Umbilical cord (tissue), 2 donors: ENCODE data around the gene PANK4. TPM values are rescaled to one million over a fixed set of nuclear protein-coding genes. Genes with fewer than 3 reads are reported as not detected.
"Not testable (repeated sequence)": the region's sequence is repeated elsewhere in the genome, so short reads cannot be mapped to it uniquely, and the experiment has no call there.

ENCODE experiments used
- DNase-seq: peaks from one replicate; pipeline ENCODE4 v3.0.0-alpha.2; 2015; ENCODE audit warnings: low spot score
- total RNA-seq: library from RNA; depleted of rRNA; stranded (reverse); fragments of >200 nt; gene quantifications from one replicate; pipeline ENCODE4 v1.2.3, GENCODE V29; 2014; ENCODE audit warnings: low replicate concordance; ENCODE audit not compliant: insufficient read depth

Gene PANK4
- 14.7 TPM for total RNA-seq

DNA sequence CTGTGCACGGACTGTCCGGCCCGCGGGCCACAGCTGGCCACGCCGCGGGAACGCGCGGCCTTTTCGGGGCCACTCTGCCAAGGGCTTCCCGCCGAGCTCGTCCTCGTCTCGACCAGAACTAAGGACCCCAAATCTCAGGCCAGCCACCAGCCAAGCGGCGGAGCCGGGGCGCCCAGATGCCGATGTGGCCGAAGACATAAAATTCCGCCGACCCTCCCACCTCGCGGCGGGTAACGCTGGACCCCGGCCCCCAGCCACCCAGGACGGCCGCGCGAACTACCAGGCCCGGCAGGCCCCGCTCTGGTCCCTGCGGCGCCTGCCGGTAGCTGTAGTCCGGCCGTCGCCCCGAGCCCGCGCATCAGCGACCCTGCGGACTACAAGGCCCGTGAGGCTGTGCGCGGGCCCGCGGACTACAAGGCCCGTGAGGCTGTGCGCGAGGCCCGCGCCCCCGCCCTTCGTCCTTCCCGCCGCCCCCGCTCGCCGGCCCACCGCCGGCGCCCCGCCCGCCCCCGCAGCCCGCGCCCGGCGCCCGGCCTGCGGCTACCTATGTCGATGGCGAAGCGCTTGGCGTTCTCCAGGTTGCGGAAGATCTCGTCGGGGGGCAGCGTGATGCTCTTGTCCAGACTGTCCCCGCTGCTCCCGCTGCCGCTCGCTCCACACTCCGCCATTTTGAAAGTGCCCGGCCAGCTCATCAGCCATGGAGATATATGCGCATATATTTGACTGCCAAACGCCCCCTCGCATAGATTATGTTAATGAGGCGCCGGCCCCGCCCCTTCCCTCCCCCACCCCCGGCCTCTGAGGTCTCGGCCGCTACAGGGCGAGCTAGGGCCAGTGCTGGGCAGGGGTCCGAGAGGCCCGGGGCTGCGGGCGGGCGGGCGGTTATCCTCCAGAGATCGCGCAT is at the start of gene PANK4:
PANK4 (minus strand) TSS at position 677 of the 904 bp plus-strand sequence; CDS start at position 668, 9 bp downstream.
- DNase-seq: peak; percentile 95

DNA sequence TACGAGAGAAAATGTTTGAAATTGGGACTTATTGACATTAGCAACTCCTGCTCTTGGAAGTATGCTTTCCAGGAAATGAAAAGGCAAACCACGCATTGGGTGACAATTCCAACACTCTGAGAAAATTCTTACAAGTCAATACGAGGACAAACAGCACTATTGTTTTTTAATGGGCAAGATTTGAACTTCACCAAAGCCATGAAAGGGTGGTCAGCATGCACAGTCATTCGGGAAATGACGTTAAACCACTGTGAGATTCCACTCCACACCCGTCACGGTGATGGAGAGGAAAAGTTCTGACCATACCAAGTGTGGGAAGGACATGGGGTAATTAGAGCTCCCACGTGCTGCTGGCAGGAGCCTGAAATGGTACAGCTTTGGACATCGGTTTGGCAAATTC is 48.0 kb upstream of the PANK4 start:
- DNase-seq: no peak

DNA sequence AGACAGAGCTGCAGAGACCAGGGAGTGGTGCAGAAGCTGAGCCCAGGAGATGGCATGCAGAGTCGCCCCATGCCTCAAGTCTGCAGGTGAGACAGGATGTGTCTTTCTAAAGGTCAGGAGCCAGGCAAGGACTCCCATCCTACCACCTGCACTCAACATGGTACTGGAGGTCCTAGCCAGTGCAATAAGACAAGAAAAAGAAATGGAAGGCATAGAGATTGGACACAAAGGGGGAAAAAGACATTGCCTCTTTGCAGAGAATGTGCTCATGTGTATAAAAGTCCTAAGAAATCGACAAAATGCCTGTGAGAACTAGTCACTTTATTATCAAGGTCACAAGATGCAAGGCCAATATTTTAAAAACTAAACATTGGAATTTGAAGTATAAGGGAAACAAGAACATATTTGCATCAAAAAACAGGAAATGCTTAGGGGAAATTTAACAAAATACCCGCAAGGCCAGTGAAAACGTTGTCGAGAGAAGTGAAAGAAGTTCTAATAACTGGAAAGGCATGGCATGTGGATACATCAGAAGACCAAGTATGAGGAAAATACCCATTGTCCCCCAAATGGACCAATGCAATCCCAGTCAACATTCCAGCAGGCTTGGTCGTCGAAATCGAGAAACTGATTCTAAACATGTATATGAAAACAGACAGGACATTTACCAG is 47.0 kb upstream of the PANK4 start:
- no peak for DNase-seq

DNA sequence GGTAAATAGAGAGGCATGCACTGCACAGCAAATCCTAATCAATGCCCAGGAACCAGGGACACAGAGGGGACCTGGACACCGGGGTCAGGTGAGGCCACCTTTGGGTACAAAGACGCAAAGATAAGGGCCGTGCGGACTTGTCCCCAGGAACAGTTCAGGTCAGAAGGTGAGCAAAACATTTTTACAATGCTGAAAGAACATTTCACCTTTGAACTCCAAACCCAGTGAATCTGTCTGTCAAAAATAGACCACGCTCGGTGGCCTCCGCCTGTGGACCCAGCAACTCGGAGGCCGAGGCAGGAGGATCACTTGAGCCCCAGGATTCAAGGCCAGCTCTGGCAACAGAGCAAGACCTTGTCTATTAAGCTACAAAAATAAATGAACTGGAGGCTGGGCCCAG is 45.0 kb upstream of the PANK4 start:
- DNase-seq: no peak

DNA sequence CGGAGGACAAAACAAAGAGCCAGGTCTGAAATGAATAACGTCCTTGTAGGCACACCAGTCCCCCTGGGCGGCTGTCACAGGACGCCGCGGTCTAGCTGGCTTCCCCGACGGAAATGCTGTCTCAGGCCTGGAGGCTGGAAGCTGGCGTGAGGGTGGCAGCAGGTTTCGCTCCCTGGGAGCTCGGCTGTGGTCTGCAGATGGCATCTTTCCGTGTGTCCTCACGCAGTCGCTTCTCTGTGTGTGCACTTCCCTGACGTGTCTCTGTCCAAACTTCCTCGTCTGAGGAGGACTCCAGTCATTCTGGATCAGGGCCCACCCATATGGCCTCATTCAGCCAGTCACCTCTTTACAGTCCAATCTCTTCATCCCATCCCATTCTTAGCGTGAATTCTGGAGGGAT is 43.9 kb upstream of the PANK4 start:
- DNase-seq: no peak

DNA sequence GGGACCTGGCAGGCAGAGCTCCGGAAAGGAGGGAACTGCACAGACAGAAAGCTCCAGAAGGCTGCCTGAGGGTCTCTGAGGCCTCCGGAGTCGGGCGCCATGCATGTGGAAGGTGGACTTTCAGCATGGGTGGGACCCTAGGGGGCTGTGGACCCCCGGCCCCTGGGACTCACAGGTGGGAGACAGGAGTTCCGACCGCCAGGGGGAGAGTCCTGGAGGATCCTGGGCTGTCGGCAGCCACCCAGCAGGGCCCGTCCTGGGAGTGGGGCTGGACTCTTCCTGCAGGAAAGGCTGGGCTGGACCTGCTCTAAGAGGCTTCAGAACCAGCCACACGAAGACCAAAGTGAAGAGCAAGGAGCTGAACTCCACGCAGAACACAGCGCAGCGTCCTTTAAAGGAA is 43.3 kb upstream of the PANK4 start:
- DNase-seq: not testable (repeated sequence)

DNA sequence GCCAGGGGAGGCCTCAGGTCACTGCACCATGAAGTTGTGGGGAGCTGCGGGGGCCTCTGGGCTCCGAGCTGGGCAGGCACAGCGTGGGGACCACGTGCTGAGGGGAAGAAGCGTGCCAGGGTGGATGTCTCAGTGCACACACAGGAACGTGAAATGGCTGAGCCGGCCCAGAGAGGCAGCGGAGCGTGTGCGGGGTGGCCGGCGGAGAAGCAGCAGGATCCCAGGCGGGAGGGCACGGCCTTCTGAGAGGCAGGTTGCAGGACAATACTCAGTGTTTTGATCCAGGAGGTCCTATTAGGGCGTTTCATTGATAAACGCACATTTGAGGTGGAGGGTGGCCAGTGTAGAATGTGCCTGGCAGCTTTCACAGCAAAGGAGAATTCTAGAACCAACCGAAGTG is 42.7 kb upstream of the PANK4 start:
- no peak for DNase-seq

DNA sequence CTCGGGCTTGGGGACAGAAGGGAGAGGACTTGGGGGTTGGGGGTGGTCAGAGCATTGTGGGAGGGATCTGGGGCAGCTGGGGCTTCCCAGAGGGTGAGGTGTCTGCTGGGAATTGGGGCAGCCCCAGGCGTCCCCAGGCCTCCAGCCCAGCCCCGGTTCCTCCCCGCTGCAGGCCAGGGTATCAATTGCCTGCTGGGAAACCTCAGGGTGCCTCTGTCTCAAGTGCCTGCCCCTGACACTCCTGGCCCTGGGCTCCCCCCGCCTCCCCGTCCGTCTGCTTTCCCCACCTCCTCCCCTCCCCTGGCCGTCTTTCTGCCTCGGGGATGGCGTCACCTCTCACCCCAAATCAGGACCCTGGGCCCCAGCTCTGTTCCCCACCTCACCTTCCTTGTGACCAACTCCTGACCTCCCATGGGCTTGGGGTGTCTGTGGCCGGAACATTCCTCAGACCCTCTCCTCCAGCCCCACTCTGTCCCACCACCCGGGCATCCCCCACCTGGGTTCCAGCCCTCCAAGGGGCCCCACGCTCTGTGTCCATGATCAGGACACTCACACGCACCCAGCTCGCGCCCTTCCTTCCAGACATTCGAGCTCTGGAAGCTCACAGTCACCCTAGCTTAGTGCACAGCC is 41.9 kb upstream of the PANK4 start:
- DNase-seq: not testable (repeated sequence)

DNA sequence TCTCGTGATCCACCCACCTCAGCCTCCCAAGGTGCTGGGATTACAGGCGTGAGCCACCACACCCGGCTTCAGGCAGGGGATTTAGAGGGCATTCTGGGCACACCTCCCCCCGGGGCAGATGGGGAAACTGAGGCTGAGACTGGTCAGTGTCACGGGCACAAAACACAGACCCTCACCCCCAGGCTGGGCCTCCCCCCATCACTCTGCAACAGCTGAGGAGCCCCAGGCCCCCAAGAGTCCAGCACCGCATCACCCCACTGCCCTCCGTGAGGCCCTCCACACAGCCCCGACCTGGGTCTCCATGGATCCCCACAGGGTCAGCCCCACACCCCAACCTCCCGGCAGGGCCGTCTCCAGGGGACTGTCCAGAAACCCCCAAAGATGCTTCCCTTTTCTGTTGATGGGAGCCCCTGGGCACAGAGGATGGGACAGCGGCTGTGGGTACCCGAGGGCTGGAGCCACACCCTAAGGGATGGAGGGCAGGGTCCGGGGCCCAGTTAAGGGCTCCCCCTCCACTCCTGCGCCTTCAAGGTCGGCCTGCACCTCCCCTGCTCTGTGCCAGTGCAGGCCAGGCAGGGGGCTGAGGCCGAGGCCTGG is 40.8 kb upstream of the PANK4 start:
- DNase-seq: no peak

DNA sequence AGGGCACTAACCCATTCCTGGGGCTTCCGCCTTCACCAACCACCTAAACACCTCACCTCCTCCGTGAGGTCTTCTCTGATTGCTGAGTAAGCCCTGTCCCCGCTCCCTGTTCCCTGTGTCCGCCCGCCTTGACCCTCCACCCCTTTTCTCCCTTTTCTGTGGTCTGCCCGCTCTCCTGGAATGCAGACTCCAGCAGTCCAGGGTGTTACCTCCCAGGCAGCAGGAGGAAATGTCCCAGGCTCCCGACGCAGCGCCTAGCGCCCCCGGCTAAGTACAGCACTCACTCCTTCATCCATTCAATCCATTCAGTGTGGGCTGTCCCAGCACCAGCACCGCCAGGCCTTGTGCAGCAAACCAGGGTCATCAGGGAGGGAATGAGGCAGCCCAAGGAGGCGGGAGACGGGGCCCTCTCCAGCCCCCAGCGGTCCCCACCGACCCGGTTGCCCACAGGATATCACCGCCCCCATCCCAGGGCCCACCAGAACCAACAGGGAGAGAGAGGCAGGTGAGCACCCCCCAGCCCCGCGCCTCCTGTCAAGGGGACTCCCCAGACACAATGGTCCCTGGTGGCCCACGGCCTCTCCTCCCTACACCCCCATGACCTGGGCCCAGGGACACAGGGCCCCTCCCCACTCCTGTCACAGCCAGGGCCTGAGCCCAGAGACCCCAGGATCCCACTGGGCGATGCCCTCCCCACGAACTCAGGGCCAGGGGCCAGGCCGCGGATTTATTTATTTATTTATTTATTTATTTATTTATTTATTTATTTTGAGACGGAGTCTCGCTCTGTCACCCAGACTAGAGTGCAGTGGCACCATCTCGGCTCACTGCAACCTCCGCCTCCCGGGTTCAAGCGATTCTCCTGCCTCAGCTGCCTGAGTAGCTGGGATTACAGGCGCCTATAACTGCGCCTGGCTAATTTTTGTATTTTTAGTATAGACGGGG is 40.0 kb upstream of the PANK4 start:
- DNase-seq: no peak

DNA sequence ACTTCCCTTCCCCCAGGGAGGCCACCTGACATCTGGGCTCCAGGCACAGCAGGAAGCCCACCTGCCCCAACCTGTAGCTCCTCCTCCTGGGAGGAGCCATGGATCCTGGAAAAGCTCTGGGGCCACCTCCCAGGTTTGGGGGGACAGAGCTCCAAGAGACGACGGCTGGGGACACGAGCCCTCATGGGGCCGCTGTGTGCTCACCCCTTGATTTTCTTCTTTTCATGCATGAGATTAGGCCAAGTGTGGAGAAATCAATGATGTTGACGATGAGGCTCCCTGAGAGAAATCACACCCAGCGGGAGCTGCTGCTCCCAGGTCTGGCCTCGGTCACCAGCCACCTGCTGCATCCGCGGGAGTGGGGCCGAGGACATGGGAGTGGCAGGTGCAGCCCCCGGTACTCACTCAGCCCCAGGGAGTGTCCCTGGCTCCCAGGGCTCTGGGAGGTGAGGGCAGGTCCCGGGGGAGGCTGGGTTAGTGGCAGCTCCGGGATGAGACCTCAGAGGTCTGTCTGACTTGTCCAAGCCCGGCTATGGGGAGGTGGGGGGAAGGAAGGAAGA is 38.5 kb upstream of the PANK4 start:
- DNase-seq: no peak

DNA sequence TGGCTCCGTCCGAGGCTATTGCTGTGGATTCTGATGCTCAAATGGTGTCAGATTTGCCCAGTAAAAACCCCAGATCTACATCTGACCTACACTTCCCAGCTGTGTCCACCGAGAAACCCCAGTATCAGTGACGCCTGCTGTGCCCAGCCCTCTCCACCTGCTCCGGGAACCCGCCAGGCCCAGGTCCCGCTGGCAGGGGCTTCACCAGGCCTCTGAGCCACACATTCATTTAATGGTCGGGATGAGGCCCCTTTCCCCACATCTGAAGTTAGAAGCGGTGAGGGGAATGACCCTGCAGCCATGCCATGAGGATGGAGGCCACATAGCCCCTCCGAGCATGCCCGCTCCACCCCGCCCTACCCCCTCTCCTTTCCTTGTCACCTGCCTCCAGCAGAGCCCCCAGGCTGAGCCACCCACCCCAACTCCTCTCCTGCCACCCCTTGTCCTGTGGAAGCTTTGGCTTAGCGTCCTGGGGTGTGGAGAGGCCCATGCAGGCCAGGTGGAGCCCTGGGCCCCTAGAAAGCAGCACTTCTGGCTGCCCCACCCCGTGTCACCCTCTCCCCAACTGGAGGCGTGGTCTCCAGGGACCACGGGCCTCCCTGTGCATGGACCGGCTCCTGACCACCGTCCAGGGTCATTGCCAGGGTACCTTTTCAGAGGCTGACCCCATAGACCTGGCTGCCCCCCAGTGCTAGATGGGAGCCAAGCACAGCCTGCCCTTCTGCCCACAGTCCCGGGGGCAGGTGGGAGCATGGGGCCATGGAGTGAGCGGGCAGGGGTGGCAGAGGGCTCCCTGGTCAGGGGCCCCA is 37.8 kb upstream of the PANK4 start:
- DNase-seq: no peak

DNA sequence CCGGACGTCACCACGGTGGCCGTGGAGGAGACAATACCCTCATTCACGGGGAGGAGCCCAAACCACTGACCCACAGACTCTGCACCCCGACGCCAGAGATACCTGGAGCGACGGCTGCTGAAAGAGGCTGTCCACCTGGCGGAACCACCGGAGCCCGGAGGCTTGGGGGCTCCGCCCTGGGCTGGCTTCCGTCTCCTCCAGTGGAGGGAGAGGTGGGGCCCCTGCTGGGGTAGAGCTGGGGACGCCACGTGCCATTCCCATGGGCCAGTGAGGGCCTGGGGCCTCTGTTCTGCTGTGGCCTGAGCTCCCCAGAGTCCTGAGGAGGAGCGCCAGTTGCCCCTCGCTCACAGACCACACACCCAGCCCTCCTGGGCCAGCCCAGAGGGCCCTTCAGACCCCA is 36.8 kb upstream of the PANK4 start:
- DNase-seq: no peak

DNA sequence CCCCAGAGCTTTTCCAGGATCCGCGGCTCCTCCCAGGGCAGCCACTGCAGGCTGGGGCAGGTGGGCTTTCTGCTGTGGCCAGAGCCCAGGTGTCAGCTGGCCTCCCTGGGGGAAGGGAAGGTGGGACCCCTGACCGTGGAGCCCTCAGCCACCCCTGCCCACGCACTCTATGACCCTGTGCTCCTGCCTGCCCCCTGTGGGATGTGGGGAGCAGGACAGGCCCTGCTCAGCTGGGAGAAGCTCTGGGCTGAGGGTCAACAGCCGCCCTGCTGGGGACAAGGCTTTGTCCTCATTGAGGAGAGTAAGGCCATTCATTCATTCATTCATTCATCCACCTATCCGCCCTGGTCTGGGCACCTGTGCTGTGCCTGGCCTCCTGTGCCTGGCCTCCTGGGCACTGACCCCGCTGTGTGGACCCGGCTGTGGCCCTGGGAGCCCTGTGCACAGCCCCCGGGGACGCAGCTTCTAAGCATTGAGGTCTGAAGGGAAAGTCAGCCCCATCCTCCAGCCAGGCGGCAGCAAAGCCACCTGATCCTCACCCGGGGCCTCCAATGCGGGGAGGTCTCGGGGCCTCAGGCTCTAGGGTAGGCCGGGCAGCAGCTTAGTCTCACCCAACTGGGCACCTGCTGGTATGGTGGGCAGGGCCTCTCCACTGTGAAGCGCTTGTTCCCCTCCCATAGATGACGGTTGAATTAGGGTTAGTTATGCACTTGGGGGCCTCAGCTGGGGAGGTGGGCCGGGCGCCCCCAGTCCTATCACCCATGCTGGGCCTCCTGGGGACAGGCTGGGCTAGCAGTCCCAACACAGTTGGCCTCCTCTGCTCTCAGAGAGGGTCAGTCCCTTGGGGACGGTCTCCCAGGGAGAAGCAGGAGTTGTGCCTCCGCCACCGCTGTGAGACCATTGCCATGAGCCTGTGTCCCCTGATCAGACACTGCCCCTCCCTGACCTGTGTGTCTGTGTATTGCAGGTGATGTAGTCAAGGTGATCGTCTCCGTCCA is 35.8 kb upstream of the PANK4 start:
- no peak for DNase-seq

DNA sequence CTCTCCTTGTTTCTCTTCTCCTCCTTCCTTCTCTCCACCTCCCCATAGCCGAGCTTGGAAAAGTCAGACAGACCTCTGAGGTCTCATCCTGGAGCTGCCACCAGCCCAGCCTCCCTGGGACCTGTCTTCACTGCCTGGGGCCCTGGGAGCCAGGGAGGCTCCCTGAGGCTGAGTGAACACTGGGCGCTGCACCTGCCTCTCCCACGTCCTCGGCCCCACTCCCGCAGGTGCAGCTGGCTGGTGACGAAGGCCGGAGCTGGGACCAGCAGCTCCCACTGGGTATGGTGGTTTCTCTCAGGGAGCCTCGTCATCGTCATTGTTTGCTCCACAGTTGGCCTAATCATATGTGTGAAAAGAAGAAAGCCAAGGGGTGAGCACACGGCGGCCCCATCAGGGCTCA is 35.0 kb upstream of the PANK4 start:
- DNase-seq: no peak

DNA sequence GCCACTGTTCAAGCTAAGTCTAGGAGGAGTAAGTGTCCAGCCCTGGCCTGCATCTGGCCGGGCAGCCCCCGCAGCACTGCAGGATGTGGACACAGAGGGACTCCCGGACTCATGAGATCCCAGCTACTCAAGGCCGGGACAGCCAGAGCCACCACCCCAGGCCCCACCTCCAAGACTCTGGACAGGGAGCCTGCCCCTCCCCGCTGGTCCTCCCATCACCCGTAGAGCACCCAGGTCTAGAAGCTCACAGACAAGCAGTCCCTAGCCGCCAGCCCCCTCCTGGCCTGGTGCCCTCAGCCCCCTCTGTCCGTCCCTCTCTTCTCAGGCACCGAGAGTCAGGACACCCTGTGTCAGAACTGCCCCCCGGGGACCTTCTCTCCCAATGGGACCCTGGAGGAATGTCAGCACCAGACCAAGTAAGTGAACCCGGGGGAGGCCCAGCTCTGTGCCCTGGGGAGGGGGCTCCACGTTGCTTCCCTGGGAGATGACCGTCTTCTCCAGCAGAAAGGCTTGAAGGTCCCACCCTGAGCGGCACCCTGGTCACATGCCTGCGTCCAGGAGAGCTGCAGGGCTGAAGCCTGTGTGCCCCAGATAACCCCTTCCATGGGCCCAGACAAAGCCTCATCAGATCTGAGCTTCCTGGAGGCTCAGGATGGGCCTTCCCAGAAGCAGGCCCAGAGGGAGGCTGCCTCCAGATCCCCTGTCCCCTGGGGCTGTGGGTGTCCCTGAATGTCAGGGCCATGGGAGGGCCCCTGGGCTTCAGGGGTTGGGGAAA is 34.1 kb upstream of the PANK4 start:
- no peak for DNase-seq

DNA sequence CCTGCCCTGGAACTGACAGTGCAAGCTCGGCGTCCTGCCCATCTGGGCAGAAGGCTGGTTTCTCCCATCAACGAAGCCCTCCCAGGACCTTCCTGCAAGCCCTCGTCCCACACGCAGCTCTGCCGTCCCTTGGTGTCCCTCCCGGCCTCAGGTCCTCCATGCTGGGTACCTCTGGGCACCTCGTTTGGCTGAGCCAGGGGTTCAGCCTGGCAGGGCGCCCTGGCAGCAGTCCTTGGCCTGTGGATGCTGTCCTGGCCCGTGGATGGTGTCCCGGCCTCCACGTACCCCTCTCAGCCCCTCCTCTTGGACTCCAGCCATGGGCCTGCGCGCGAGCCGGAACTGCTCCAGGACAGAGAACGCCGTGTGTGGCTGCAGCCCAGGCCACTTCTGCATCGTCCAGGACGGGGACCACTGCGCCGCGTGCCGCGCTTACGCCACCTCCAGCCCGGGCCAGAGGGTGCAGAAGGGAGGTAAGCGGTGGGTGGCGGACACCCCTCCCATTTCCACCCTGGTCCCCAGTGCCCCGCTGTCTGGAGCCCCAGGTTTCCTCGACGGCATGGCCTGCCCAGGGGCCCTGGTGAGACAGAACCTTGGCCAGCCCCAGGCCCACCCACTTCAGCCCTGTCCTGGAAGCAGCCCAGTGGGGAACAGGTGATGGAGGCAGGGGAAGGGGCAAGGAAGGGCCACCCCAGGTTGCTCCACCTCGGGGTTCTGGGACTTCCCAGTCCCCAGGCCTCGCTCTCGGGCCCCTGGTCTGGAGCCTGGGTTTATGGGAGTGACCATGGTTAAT is 33.3 kb upstream of the PANK4 start:
- DNase-seq: no peak
